ENCODE data around the gene KRTAP22-1. TPM values are rescaled to one million over a fixed set of nuclear protein-coding genes. Genes with fewer than 3 reads are reported as not detected.

The KRTAP22-1 gene
- total RNA-seq, 1 donor from 2014 or later = not detected

- Histone ChIP-seq H3K4me2 (ENCODE audit: low read length) (no peak overlapping the region), H3K4me3 (ENCODE audit: insufficient read depth, low read depth, low read length) (no peak overlapping the region), H2AFZ (ENCODE audit: low read depth, low read length) (no peak overlapping the region), H3K9me3 (ENCODE audit: insufficient read depth, low read depth, low read length) (peaks cover 5% of the 10 kb centered on the region), H3K9ac (ENCODE audit: low read length) (no peak overlapping the region), H3K27ac (ENCODE audit: low read depth, low read length) (no peak overlapping the region), H4K20me1 (ENCODE audit: insufficient read depth, low read length) (no peaks in the 10 kb centered on the region), H3K36me3 (ENCODE audit: insufficient read depth, low read length) (no peaks in the 10 kb centered on the region), H3K27me3 (ENCODE audit: insufficient read depth, low read length) (no peaks in the 10 kb centered on the region), H3K79me2 (ENCODE audit: insufficient read depth, low read length) (no peaks in the 10 kb centered on the region), H3K4me1 (ENCODE audit: insufficient read depth, low read length) (no peaks in the 10 kb centered on the region)
- H3K27ac Mint-ChIP-seq (ENCODE audit: unreplicated experiment) = no peak overlapping the region
- no peaks in the 10 kb centered on the region for H3K36me3 Mint-ChIP-seq (ENCODE audit: low read depth, unreplicated experiment)
- H3K27me3 Mint-ChIP-seq (ENCODE audit: low read depth, unreplicated experiment) = no peaks in the 10 kb centered on the region
- no peak for DNase-seq (ENCODE audit: low read depth)
- no peaks in the 10 kb centered on the region for H3K9me3 Mint-ChIP-seq (ENCODE audit: unreplicated experiment)
- peaks cover 9% of the 10 kb centered on the region for H3K4me1 Mint-ChIP-seq (ENCODE audit: low read depth, unreplicated experiment)
- no peak for TF ChIP-seq EZH2 (IDR thresholded peaks at IDR 0.05; ENCODE audit: insufficient read depth, low read length)
- TF ChIP-seq, protein P1, sequence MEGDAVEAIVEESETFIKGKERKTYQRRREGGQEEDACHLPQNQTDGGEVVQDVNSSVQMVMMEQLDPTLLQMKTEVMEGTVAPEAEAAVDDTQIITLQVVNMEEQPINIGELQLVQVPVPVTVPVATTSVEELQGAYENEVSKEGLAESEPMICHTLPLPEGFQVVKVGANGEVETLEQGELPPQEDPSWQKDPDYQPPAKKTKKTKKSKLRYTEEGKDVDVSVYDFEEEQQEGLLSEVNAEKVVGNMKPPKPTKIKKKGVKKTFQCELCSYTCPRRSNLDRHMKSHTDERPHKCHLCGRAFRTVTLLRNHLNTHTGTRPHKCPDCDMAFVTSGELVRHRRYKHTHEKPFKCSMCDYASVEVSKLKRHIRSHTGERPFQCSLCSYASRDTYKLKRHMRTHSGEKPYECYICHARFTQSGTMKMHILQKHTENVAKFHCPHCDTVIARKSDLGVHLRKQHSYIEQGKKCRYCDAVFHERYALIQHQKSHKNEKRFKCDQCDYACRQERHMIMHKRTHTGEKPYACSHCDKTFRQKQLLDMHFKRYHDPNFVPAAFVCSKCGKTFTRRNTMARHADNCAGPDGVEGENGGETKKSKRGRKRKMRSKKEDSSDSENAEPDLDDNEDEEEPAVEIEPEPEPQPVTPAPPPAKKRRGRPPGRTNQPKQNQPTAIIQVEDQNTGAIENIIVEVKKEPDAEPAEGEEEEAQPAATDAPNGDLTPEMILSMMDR (IDR thresholded peaks at IDR 0.05; ENCODE audit: insufficient read depth, low read depth, low read length) = no peak
- no peak overlapping the region for H3K4me3 Mint-ChIP-seq (ENCODE audit: unreplicated experiment)
- no peak for FAIRE-seq
Measured at GRCh38 chr21:30577766-30578165, 23.1 kb upstream of the KRTAP22-1 start.

- Histone ChIP-seq H3K4me1 (ENCODE audit: insufficient read depth, low read length) (no peaks in the 10 kb centered on the region), H3K27ac (ENCODE audit: low read depth, low read length) (no peak overlapping the region), H3K9ac (ENCODE audit: low read length) (no peak overlapping the region), H3K27me3 (ENCODE audit: insufficient read depth, low read length) (no peaks in the 10 kb centered on the region), H4K20me1 (ENCODE audit: insufficient read depth, low read length) (no peaks in the 10 kb centered on the region), H3K4me3 (ENCODE audit: insufficient read depth, low read depth, low read length) (no peak overlapping the region), H3K4me2 (ENCODE audit: low read length) (no peak overlapping the region), H3K36me3 (ENCODE audit: insufficient read depth, low read length) (no peaks in the 10 kb centered on the region), H2AFZ (ENCODE audit: low read depth, low read length) (no peak overlapping the region), H3K9me3 (ENCODE audit: insufficient read depth, low read depth, low read length) (peaks cover 5% of the 10 kb centered on the region), H3K79me2 (ENCODE audit: insufficient read depth, low read length) (no peaks in the 10 kb centered on the region)
- H3K27ac Mint-ChIP-seq (ENCODE audit: unreplicated experiment) = no peak overlapping the region
- no peak for FAIRE-seq
- peaks cover 9% of the 10 kb centered on the region for H3K4me1 Mint-ChIP-seq (ENCODE audit: low read depth, unreplicated experiment)
- no peaks in the 10 kb centered on the region for H3K36me3 Mint-ChIP-seq (ENCODE audit: low read depth, unreplicated experiment)
- DNase-seq (ENCODE audit: low read depth) = no peak
- TF ChIP-seq EZH2 (IDR thresholded peaks at IDR 0.05; ENCODE audit: insufficient read depth, low read length) = no peak
- TF ChIP-seq, protein P1 (IDR thresholded peaks at IDR 0.05; ENCODE audit: insufficient read depth, low read depth, low read length) = no peak
- H3K27me3 Mint-ChIP-seq (ENCODE audit: low read depth, unreplicated experiment) = no peaks in the 10 kb centered on the region
- no peaks in the 10 kb centered on the region for H3K9me3 Mint-ChIP-seq (ENCODE audit: unreplicated experiment)
- no peak overlapping the region for H3K4me3 Mint-ChIP-seq (ENCODE audit: unreplicated experiment)
Measured at GRCh38 chr21:30579346-30579745, 21.5 kb upstream of the KRTAP22-1 start.

- FAIRE-seq (no peak), DNase-seq (ENCODE audit: low read depth) (no peak)
- Histone ChIP-seq H3K4me2 (ENCODE audit: low read length) (no peak overlapping the region), H3K36me3 (ENCODE audit: insufficient read depth, low read length) (no peaks in the 10 kb centered on the region), H2AFZ (ENCODE audit: low read depth, low read length) (no peak overlapping the region), H3K79me2 (ENCODE audit: insufficient read depth, low read length) (no peaks in the 10 kb centered on the region), H3K9me3 (ENCODE audit: insufficient read depth, low read depth, low read length) (peaks cover 5% of the 10 kb centered on the region), H3K9ac (ENCODE audit: low read length) (no peak overlapping the region), H3K4me3 (ENCODE audit: insufficient read depth, low read depth, low read length) (no peak overlapping the region), H3K27me3 (ENCODE audit: insufficient read depth, low read length) (no peaks in the 10 kb centered on the region), H3K27ac (ENCODE audit: low read depth, low read length) (no peak overlapping the region), H3K4me1 (ENCODE audit: insufficient read depth, low read length) (no peaks in the 10 kb centered on the region), H4K20me1 (ENCODE audit: insufficient read depth, low read length) (no peaks in the 10 kb centered on the region)
- Mint-ChIP-seq H3K4me1 (ENCODE audit: low read depth, unreplicated experiment) (peaks cover 9% of the 10 kb centered on the region), H3K36me3 (ENCODE audit: low read depth, unreplicated experiment) (no peaks in the 10 kb centered on the region), H3K9me3 (ENCODE audit: unreplicated experiment) (no peaks in the 10 kb centered on the region), H3K27me3 (ENCODE audit: low read depth, unreplicated experiment) (no peaks in the 10 kb centered on the region), H3K27ac (ENCODE audit: unreplicated experiment) (no peak overlapping the region), H3K4me3 (ENCODE audit: unreplicated experiment) (no peak overlapping the region)
- TF ChIP-seq EZH2 (IDR thresholded peaks at IDR 0.05; ENCODE audit: insufficient read depth, low read length) = no peak
- TF ChIP-seq, protein P1 (IDR thresholded peaks at IDR 0.05; ENCODE audit: insufficient read depth, low read depth, low read length) = no peak
Measured at GRCh38 chr21:30580132-30580531, 20.8 kb upstream of the KRTAP22-1 start.

Data from astrocyte (in vitro differentiated cells and primary cell).